DND-41 (cell line): Measurements from ENCODE around the gene FAM227B.
"Not testable (repeated sequence)": the region's sequence is repeated elsewhere in the genome, so short reads cannot be mapped to it uniquely, and the experiment has no call there.

Experiments used
- EZH2 ChIP-seq: IDR thresholded peaks from 3 replicates; pipeline ENCODE4 v1.6.1; 2012; ENCODE audit warnings: borderline replicate concordance, low read depth, mild to moderate bottlenecking, moderate library complexity, low read length, inconsistent platforms; ENCODE audit not compliant: severe bottlenecking
- TF ChIP-seq, protein P1 (sequence below): IDR thresholded peaks from 2 replicates; pipeline ENCODE4 v1.5.1; 2012; ENCODE audit warnings: borderline replicate concordance, low read length, moderate library complexity, mild to moderate bottlenecking; ENCODE audit not compliant: poor library complexity, severe bottlenecking; ENCODE audit errors: extremely low read depth

DNA sequence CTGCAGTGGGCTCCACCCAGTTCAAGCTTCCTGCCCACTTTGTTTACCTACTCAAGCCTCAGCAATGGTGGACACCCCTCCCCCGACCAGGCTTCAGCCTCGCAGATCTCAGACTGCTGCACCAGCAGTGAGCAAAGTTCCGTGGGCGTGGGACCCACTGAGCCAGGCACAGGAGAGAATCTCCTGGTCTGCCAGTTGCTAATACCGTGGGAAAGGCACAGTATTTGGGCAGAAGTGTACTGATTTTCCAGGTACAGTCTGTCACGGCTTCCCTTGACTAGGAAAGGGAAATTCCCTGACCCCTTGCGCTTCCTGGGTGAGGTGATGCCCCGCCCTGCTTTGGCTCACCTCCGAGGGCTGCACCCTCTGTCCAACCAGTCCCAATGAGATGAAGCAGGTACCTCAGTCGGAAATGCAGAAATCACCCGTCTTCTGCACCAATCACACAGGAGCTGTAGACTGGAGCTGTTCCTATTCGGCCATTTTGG is 27.7 kb downstream of the FAM227B start:
- TF ChIP-seq, protein P1, sequence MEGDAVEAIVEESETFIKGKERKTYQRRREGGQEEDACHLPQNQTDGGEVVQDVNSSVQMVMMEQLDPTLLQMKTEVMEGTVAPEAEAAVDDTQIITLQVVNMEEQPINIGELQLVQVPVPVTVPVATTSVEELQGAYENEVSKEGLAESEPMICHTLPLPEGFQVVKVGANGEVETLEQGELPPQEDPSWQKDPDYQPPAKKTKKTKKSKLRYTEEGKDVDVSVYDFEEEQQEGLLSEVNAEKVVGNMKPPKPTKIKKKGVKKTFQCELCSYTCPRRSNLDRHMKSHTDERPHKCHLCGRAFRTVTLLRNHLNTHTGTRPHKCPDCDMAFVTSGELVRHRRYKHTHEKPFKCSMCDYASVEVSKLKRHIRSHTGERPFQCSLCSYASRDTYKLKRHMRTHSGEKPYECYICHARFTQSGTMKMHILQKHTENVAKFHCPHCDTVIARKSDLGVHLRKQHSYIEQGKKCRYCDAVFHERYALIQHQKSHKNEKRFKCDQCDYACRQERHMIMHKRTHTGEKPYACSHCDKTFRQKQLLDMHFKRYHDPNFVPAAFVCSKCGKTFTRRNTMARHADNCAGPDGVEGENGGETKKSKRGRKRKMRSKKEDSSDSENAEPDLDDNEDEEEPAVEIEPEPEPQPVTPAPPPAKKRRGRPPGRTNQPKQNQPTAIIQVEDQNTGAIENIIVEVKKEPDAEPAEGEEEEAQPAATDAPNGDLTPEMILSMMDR: not testable (repeated sequence)
- TF ChIP-seq EZH2: not testable (repeated sequence)
